ENCODE measurements around the gene CEBPG.

Gene CEBPG

DNA sequence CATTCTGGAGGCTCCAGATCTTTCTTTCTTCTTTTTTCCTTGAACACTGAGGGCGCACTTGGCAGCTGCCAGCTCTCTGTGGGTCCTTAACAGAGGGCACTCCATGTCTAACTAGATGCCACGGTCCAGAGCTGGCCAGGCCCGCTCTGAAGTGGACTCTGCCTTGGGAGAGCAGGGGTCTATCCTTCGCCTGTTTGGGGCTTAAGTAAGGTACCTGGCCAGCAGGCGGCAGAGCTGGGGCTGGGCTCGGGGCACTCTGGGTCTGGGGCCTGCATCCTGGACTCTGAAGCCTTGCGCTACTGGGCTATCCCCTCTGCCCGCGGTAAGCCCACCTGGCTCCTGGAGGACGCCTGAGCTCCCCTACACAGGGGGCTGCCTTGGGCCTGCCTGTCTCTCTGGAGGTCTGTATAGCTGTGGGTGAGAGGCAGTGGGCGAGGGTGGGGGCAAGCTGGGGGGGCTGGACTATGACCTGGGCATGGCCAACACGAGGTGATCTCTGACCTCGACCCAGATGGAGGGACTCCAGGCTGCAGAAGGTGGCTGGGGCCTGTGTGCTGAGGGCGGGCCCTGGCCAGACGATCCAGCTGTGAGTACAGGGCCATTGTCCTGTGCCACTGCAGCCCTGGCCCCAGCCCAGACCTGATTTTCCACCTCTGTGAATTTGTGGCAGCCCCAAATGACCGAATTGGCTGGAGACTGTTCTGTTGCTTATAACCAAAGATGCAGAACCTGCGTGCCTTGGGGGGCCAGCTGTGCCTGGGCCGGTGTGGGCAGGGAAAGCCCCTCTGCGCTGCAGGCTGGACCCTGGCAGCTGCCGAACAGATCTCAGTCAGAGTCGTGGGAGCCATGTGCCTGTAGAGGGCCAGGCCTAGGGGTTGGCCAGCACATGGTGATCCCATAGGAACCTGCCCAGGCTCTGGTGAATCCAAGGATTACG, 26.5 kb downstream of the CEBPG start:
- Histone ChIP-seq H3K4me1 (ENCODE audit: low read length) (no peaks in the 10 kb centered on the region), H3K4me3 (ENCODE audit: low read length) (no peak overlapping the region), H3K9me3 (replicated peaks; ENCODE audit: insufficient read depth, low read length) (no peaks in the 10 kb centered on the region), H2AFZ (ENCODE audit: low read length) (no peak overlapping the region), H3K27me3 (replicated peaks; ENCODE audit: insufficient read depth, low read length) (no peaks in the 10 kb centered on the region), H3F3A (ENCODE audit: insufficient read depth, low read length) (no peaks in the 10 kb centered on the region), H4K20me1 (ENCODE audit: insufficient read depth, low read length) (no peaks in the 10 kb centered on the region), H3K4me2 (ENCODE audit: low read depth, low read length) (no peak overlapping the region), H3K9me2 (replicated peaks; ENCODE audit: insufficient read depth, low read length) (no peaks in the 10 kb centered on the region), H3K9ac (ENCODE audit: low read length) (no peak overlapping the region), H3K79me2 (ENCODE audit: low read length) (no peaks in the 10 kb centered on the region), H3K36me3 (replicated peaks; ENCODE audit: insufficient read depth, low read length) (no peaks in the 10 kb centered on the region), H3K27ac (ENCODE audit: low read length) (no peak overlapping the region)
- TF ChIP-seq, protein P1, sequence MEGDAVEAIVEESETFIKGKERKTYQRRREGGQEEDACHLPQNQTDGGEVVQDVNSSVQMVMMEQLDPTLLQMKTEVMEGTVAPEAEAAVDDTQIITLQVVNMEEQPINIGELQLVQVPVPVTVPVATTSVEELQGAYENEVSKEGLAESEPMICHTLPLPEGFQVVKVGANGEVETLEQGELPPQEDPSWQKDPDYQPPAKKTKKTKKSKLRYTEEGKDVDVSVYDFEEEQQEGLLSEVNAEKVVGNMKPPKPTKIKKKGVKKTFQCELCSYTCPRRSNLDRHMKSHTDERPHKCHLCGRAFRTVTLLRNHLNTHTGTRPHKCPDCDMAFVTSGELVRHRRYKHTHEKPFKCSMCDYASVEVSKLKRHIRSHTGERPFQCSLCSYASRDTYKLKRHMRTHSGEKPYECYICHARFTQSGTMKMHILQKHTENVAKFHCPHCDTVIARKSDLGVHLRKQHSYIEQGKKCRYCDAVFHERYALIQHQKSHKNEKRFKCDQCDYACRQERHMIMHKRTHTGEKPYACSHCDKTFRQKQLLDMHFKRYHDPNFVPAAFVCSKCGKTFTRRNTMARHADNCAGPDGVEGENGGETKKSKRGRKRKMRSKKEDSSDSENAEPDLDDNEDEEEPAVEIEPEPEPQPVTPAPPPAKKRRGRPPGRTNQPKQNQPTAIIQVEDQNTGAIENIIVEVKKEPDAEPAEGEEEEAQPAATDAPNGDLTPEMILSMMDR (IDR thresholded peaks at IDR 0.05; ENCODE audit: low read length) = no peak
- TF ChIP-seq EZH2 (optimal IDR thresholded peaks at IDR 0.05; ENCODE audit: low read depth, low read length) = no peak
- TF ChIP-seq EZH2phosphoT487 (IDR thresholded peaks at IDR 0.05; ENCODE audit: low read length) = no peak
- DNase-seq = no peak

DNA sequence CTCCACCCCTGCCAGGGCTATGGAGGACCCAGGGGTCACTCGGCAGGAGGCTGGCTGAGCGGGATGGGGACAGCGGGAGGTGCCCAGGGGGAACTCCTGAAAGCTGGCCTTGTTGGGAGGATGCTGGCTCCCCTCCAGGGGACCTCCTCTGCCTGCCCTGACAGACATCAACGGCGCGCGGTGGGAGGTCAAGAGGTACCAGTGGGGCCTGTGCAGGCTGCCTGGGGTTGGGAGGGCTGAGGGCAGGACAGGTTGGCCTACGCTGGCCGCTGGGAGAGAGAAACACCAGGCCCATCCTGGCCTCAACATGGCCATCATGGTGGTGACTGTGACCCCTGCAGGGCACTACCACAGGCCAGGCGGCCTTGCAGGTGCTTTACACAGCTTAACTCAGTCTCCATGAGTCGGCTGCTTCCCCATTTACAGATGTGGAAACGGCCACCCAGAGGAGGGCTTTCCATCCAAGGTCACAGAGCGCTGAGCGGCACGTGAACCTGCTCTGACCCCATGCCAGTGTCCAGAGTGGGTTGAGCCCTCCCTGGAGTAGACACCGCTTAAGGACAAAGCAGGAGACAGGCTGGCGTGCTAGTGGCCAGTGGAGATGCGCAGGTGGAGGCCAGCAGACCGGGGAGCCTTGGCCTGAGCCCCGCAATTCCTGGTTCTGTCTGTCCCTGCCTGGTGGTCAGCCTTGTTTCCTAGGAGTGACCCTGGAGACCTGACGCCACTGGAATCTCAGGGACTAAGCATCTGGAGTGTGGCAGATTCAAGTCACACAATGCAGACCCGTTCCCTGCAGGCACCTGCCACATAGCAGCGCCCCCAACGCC, 27.6 kb downstream of the CEBPG start:
- Histone ChIP-seq H3K27ac (ENCODE audit: low read length) (no peak overlapping the region), H2AFZ (ENCODE audit: low read length) (no peak overlapping the region), H3K9ac (ENCODE audit: low read length) (no peak overlapping the region), H3K4me3 (ENCODE audit: low read length) (no peak overlapping the region), H3K9me2 (replicated peaks; ENCODE audit: insufficient read depth, low read length) (no peaks in the 10 kb centered on the region), H3F3A (ENCODE audit: insufficient read depth, low read length) (no peaks in the 10 kb centered on the region), H3K9me3 (replicated peaks; ENCODE audit: insufficient read depth, low read length) (no peaks in the 10 kb centered on the region), H3K36me3 (replicated peaks; ENCODE audit: insufficient read depth, low read length) (no peaks in the 10 kb centered on the region), H3K27me3 (replicated peaks; ENCODE audit: insufficient read depth, low read length) (no peaks in the 10 kb centered on the region), H3K4me1 (ENCODE audit: low read length) (no peaks in the 10 kb centered on the region), H3K79me2 (ENCODE audit: low read length) (no peaks in the 10 kb centered on the region), H3K4me2 (ENCODE audit: low read depth, low read length) (no peak overlapping the region), H4K20me1 (ENCODE audit: insufficient read depth, low read length) (no peaks in the 10 kb centered on the region)
- TF ChIP-seq, protein P1 (IDR thresholded peaks at IDR 0.05; ENCODE audit: low read length) = no peak
- TF ChIP-seq EZH2 (optimal IDR thresholded peaks at IDR 0.05; ENCODE audit: low read depth, low read length) = no peak
- no peak for TF ChIP-seq EZH2phosphoT487 (IDR thresholded peaks at IDR 0.05; ENCODE audit: low read length)
- no peak for DNase-seq

GRCh38 chr19:33401683-33402420, 28.3 kb downstream of the CEBPG start:
- no peaks in the 10 kb centered on the region for H3K79me2 ChIP-seq (ENCODE audit: low read length)
- DNase-seq = no peak

More at GRCh38 chr19:33401683-33402420, 28.3 kb downstream of the CEBPG start:
- H3K4me2 ChIP-seq (ENCODE audit: low read depth, low read length) = no peak overlapping the region
- H3F3A ChIP-seq (ENCODE audit: insufficient read depth, low read length) = no peaks in the 10 kb centered on the region
- H3K4me1 ChIP-seq (ENCODE audit: low read length) = no peaks in the 10 kb centered on the region
- H3K36me3 ChIP-seq (replicated peaks; ENCODE audit: insufficient read depth, low read length) = no peaks in the 10 kb centered on the region
- H3K27ac ChIP-seq (ENCODE audit: low read length) = no peak overlapping the region
- H2AFZ ChIP-seq (ENCODE audit: low read length) = no peak overlapping the region
- H3K9me2 ChIP-seq (replicated peaks; ENCODE audit: insufficient read depth, low read length) = no peaks in the 10 kb centered on the region
- no peak overlapping the region for H3K9ac ChIP-seq (ENCODE audit: low read length)
- no peaks in the 10 kb centered on the region for H4K20me1 ChIP-seq (ENCODE audit: insufficient read depth, low read length)
- no peaks in the 10 kb centered on the region for H3K9me3 ChIP-seq (replicated peaks; ENCODE audit: insufficient read depth, low read length)
- no peak for TF ChIP-seq EZH2phosphoT487 (IDR thresholded peaks at IDR 0.05; ENCODE audit: low read length)
- TF ChIP-seq, protein P1 (IDR thresholded peaks at IDR 0.05; ENCODE audit: low read length) = no peak
- no peak for TF ChIP-seq EZH2 (optimal IDR thresholded peaks at IDR 0.05; ENCODE audit: low read depth, low read length)
- H3K27me3 ChIP-seq (replicated peaks; ENCODE audit: insufficient read depth, low read length) = no peaks in the 10 kb centered on the region
- no peak overlapping the region for H3K4me3 ChIP-seq (ENCODE audit: low read length)

Data from MM.1S (cell line).